ENCODE measurements around the gene CCKAR.

The CCKAR gene

DNA sequence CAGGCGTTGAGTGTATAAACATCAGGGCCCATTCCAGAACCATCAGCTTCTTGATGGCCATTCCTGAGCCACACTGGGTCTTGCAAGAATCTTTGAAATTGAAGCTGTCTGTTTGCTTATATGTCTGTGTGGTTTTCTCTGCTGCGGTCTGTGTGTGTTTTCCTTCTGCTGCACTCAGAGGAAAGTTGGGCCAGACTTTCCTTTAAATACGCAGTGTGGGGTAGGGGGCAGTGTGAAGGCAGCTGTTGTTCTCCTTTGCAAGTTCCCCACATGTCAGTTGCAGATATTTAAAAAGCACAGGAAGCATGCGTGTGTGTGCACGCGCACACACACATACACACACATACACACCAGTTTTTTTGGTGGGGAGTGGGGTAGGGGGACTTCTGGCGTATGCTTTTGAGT, 32.1 kb downstream of the CCKAR start:
- Histone ChIP-seq H3K4me1 (ENCODE audit: insufficient read depth, low read length) (peaks cover 14% of the 10 kb centered on the region), H4K20me1 (ENCODE audit: insufficient read depth, low read length) (no peaks in the 10 kb centered on the region), H2AFZ (ENCODE audit: low read depth, low read length) (peak overlapping the region; percentile 52), H3K36me3 (ENCODE audit: insufficient read depth, low read length) (no peaks in the 10 kb centered on the region), H3K9me3 (ENCODE audit: insufficient read depth, low read length, severe bottlenecking) (no peaks in the 10 kb centered on the region), H3K4me2 (ENCODE audit: insufficient read depth, low read length) (peak overlapping the region; percentile 6; the same call in 1 of the 2 replicates), H3K9ac (ENCODE audit: low read depth, low read length) (peak overlapping the region; percentile 31), H3K79me2 (ENCODE audit: insufficient read depth, low read length) (no peaks in the 10 kb centered on the region), H3K4me3 (ENCODE audit: low read depth in 1 of 2, low read length in 2 of 2) (no peak overlapping the region), H3K27ac (ENCODE audit: low read length) (peak overlapping the region; percentile 36), H3K27me3 (ENCODE audit: insufficient read depth, low read length, poor library complexity) (no peaks in the 10 kb centered on the region)
- ATAC-seq (ENCODE audit: insufficient read depth, low read depth) = peak; percentile 85
- peak; percentile 41 for DNase-seq
- TF ChIP-seq, protein P1, sequence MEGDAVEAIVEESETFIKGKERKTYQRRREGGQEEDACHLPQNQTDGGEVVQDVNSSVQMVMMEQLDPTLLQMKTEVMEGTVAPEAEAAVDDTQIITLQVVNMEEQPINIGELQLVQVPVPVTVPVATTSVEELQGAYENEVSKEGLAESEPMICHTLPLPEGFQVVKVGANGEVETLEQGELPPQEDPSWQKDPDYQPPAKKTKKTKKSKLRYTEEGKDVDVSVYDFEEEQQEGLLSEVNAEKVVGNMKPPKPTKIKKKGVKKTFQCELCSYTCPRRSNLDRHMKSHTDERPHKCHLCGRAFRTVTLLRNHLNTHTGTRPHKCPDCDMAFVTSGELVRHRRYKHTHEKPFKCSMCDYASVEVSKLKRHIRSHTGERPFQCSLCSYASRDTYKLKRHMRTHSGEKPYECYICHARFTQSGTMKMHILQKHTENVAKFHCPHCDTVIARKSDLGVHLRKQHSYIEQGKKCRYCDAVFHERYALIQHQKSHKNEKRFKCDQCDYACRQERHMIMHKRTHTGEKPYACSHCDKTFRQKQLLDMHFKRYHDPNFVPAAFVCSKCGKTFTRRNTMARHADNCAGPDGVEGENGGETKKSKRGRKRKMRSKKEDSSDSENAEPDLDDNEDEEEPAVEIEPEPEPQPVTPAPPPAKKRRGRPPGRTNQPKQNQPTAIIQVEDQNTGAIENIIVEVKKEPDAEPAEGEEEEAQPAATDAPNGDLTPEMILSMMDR (IDR thresholded peaks at IDR 0.05; ENCODE audit: borderline replicate concordance, extremely low read depth, low read length, poor library complexity, severe bottlenecking) = peak; percentile 44
- no peak for TF ChIP-seq EZH2 (IDR thresholded peaks at IDR 0.05; ENCODE audit: borderline replicate concordance, low read depth, low read length, severe bottlenecking)

DNA sequence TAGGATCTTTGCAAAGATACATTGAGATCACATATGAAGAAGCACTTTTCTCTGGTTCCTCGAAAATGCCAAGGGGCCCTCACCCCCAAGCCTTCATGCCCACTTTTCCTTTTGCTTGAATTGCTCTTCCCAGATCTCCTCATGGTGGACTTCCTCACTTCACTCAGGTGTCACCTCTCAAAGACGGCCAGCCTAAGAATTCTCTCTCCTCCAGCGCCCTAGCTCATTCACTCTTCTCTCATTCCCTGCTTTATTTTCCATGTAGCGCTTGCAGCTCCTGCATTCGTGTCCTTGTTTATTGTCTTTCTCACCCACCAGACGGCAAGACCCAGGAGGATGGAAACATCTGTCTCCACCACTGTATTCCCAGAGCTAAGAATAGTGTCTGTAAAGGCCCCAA, 32.9 kb downstream of the CCKAR start:
- H3K4me1 ChIP-seq (ENCODE audit: insufficient read depth, low read length) = peaks cover 14% of the 10 kb centered on the region
- H3K9ac ChIP-seq (ENCODE audit: low read depth, low read length) = 0 out of 2 replicates have a peak overlapping the region, but pooled peaks have one; percentile 31
- no peaks in the 10 kb centered on the region for H3K79me2 ChIP-seq (ENCODE audit: insufficient read depth, low read length)
- no peaks in the 10 kb centered on the region for H3K36me3 ChIP-seq (ENCODE audit: insufficient read depth, low read length)
- 0 out of 2 replicates have a peak overlapping the region, but pooled peaks have one; percentile 52 for H2AFZ ChIP-seq (ENCODE audit: low read depth, low read length)
- H4K20me1 ChIP-seq (ENCODE audit: insufficient read depth, low read length) = no peaks in the 10 kb centered on the region
- ATAC-seq (ENCODE audit: insufficient read depth, low read depth) (no peak), DNase-seq (no peak)
- TF ChIP-seq, protein P1 (IDR thresholded peaks at IDR 0.05; ENCODE audit: borderline replicate concordance, extremely low read depth, low read length, poor library complexity, severe bottlenecking) = no peak
- no peak for TF ChIP-seq EZH2 (IDR thresholded peaks at IDR 0.05; ENCODE audit: borderline replicate concordance, low read depth, low read length, severe bottlenecking)
- H3K4me3 ChIP-seq (ENCODE audit: low read depth in 1 of 2, low read length in 2 of 2) = no peak overlapping the region
- H3K9me3 ChIP-seq (ENCODE audit: insufficient read depth, low read length, severe bottlenecking) = no peaks in the 10 kb centered on the region
- peak overlapping the region; percentile 36 for H3K27ac ChIP-seq (ENCODE audit: low read length)
- H3K4me2 ChIP-seq (ENCODE audit: insufficient read depth, low read length) = no peak overlapping the region
- no peaks in the 10 kb centered on the region for H3K27me3 ChIP-seq (ENCODE audit: insufficient read depth, low read length, poor library complexity)

DNA sequence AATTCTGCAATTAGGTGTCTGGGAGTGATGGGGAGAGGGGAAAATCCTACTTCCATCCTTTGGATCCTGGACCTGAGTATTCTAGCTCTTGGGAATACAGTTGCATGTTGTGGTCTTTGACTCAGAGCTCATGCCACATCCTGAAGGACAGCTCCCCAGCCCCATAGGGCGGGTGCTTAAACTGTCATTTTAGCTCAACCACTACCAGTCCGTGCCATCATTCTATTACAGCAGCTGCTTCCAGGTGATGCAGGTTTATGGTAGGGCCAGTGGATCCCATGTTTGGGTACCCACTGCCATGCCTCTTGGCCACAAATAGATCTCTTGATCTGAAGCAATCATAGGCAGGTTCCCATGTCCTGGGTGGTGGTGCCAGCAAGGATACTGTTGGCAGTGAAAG, 34.7 kb downstream of the CCKAR start:
- DNase-seq = no peak
- no peaks in the 10 kb centered on the region for H4K20me1 ChIP-seq (ENCODE audit: insufficient read depth, low read length)
- no peak for ATAC-seq (ENCODE audit: insufficient read depth, low read depth)
- H2AFZ ChIP-seq (ENCODE audit: low read depth, low read length) = no peak overlapping the region
- no peak overlapping the region for H3K9ac ChIP-seq (ENCODE audit: low read depth, low read length)
- no peak overlapping the region for H3K4me3 ChIP-seq (ENCODE audit: low read depth in 1 of 2, low read length in 2 of 2)
- TF ChIP-seq, protein P1 (IDR thresholded peaks at IDR 0.05; ENCODE audit: borderline replicate concordance, extremely low read depth, low read length, poor library complexity, severe bottlenecking) = no peak
- TF ChIP-seq EZH2 (IDR thresholded peaks at IDR 0.05; ENCODE audit: borderline replicate concordance, low read depth, low read length, severe bottlenecking) = no peak
- no peaks in the 10 kb centered on the region for H3K27me3 ChIP-seq (ENCODE audit: insufficient read depth, low read length, poor library complexity)
- H3K4me1 ChIP-seq (ENCODE audit: insufficient read depth, low read length) = peaks cover 14% of the 10 kb centered on the region
- H3K27ac ChIP-seq (ENCODE audit: low read length) = no peak overlapping the region
- H3K4me2 ChIP-seq (ENCODE audit: insufficient read depth, low read length) = no peak overlapping the region
- H3K79me2 ChIP-seq (ENCODE audit: insufficient read depth, low read length) = no peaks in the 10 kb centered on the region
- no peaks in the 10 kb centered on the region for H3K36me3 ChIP-seq (ENCODE audit: insufficient read depth, low read length)
- no peaks in the 10 kb centered on the region for H3K9me3 ChIP-seq (ENCODE audit: insufficient read depth, low read length, severe bottlenecking)

DNA sequence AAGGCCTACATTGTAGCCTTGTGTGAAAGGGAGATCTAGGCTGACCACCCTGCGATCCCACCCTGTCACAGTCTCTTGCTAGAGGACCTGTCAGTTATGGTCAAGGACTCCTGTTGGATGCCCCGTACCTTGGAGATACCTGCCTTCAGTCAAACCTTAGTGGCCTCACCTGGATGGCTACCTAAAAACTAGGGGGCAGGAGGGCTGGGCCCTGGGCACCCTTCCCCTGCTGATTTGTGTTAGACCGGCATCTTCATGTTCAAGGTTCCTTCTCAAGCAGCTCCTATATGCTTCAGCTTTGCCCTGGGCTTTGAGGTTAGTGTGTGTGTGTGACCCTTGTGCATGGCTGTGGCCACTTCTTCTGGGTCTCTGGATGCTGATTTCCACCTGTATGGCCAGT, 35.3 kb downstream of the CCKAR start:
- no peak overlapping the region for H3K27ac ChIP-seq (ENCODE audit: low read length)
- H3K4me3 ChIP-seq (ENCODE audit: low read depth in 1 of 2, low read length in 2 of 2) = no peak overlapping the region
- H2AFZ ChIP-seq (ENCODE audit: low read depth, low read length) = no peak overlapping the region
- no peak overlapping the region for H3K9ac ChIP-seq (ENCODE audit: low read depth, low read length)
- TF ChIP-seq EZH2 (IDR thresholded peaks at IDR 0.05; ENCODE audit: borderline replicate concordance, low read depth, low read length, severe bottlenecking) = no peak
- TF ChIP-seq, protein P1 (IDR thresholded peaks at IDR 0.05; ENCODE audit: borderline replicate concordance, extremely low read depth, low read length, poor library complexity, severe bottlenecking) = no peak
- no peaks in the 10 kb centered on the region for H3K9me3 ChIP-seq (ENCODE audit: insufficient read depth, low read length, severe bottlenecking)
- H3K79me2 ChIP-seq (ENCODE audit: insufficient read depth, low read length) = no peaks in the 10 kb centered on the region
- H3K27me3 ChIP-seq (ENCODE audit: insufficient read depth, low read length, poor library complexity) = no peaks in the 10 kb centered on the region
- no peak overlapping the region for H3K4me2 ChIP-seq (ENCODE audit: insufficient read depth, low read length)
- no peaks in the 10 kb centered on the region for H3K36me3 ChIP-seq (ENCODE audit: insufficient read depth, low read length)
- ATAC-seq (ENCODE audit: insufficient read depth, low read depth) (no peak), DNase-seq (no peak)
- peaks cover 14% of the 10 kb centered on the region for H3K4me1 ChIP-seq (ENCODE audit: insufficient read depth, low read length)
- no peaks in the 10 kb centered on the region for H4K20me1 ChIP-seq (ENCODE audit: insufficient read depth, low read length)
